HG02981 (cell line): ENCODE results near the gene TXLNB.

Experiments used
- ATAC-seq: cut with Tn5 transposase; IDR thresholded peaks from one replicate; pipeline ENCODE4 v1.9.1; 2021; ENCODE audit warnings: mild to moderate bottlenecking, moderate library complexity; ENCODE audit not compliant: unreplicated experiment

Gene TXLNB

DNA sequence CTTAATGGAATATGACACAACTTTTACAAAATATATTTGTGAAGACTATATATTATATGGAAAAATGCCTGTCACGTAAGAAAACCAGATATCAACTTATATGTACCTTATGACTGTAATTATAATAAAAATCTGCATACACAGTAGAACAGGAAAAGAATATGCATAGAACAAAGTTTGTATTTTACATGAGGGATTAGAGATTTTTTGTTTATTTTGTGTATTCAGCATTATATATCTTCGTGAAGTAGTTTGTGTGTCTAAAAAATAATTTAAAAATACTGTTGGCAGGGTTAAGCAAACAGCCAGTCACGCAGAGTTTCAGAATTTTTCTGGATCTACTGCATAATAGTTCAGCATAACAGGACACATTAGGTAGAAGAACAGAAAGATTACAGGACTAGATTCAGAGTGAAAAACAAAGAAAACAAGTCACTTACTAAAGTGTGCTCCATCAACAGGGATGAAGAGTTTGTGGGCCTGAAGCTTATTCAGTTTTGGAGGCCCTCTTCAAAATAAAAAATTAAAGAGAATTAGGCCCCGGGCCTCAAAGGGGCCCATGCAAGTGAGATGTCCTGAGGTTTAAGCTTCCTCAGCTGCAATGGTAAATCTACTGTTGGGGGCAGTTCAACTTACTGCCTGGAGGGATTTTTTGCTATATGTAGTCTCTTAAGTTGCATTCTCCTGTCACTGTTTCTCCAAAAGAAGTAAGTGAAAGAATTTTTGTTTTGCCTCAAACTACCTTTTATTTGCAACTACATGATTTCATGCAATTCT is 16.3 kb downstream of the TXLNB start:
- no peak for ATAC-seq

DNA sequence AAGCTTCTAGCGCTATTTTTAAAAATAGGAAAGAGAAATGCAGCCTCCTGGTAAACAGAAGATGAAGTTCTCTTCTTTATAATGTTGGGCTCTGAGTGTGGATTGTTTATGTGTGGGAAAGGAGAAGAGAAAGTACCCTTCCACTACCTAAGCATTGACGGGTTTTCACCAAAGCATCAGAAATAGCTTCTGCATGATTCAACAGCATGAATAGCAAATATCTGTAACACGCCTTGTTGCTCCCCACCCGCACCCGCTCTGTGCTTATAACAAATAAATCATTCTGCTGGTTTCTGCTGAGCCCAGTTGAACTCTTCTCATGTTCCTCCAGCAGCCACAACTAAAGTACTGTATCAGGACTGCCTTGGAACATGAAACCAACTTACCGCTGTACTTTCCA is 20.7 kb downstream of the TXLNB start:
- ATAC-seq, result peak; percentile 66

DNA sequence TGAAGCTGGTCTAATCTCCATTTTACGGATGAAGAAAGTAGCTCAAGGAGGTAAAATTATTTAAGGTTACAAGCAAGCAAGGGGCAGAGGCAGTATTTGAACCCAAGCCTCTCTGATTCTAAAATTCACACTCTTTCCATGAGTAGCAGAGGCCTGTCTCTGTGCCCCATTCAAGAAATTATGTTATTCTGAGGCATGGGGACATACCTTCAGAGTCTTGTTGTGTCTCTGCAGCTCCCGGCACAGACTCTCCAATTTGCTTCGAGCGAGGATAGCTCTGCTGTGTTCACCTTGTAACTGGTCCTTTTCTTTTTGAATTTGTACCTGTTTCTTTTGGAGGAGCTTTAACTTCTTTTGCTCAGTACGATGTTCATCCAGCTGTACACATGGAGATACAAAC is 21.5 kb downstream of the TXLNB start:
- no peak for ATAC-seq

DNA sequence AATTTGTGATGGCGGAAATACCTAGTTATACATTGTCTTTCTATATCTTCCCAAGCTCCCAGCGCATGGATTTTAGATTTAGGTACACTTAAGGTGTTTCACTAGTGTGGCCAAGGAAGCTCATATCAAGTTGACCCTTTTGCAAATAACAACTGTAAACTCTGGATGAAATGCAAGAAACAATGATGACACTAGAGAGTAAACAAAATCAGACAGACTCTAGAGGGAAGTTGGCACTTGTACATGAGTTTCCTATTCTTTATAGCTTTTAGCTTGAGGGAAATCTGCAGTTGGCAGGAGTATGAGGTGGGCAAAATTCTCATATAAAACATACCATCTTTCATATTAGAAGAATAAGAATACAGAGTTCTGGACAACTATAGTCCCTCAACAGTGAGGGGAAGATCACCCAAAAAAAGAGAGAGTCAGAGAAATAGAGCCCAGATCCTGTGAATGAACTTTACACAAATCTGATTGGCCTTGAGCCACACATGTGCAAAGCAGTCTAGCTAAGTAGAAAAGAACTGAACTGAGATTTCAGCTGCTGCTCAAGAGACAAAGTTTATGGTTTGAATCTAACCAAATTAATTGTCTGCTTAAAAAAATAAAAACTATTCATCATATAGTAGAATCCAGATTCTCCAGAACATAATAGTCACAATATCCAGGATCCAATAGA is 26.1 kb downstream of the TXLNB start:
- no peak for ATAC-seq

DNA sequence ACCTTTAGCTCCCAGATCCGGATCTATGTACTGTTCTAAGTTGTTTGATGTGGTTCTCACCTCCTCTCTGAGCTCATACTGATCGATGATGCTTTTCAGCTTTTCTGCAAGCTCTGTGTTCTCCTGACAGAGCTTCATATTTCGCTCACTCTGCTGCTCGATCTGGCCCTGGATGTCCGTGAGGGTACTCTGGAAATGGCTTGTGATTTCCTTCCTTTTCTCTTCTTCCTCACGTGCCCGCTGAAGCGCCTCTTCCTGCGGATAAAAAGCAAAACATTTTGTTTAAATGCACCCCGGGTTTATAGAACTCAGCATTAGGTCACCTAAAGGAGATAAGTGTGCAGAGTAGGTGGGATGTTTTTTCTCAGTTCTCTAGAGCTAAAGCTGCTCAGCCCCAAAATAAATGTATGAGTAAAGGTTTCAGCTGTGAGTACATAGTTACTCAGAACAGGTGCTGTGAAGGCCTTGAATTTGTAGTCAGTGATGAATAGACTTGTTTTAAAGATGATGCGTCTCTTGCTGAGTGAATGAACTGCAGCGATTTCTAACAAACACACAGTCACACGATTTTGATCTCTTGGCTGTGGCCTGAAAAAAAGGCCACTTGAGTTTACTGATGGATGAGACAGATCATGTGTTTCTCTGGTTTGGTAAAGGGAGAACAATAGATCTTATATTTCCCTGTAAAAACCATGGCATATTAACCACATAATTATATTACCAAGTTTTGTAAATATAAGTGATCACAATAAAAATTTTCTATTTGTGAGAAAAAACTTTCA is 29.1 kb downstream of the TXLNB start:
- ATAC-seq, result peak; percentile 74

DNA sequence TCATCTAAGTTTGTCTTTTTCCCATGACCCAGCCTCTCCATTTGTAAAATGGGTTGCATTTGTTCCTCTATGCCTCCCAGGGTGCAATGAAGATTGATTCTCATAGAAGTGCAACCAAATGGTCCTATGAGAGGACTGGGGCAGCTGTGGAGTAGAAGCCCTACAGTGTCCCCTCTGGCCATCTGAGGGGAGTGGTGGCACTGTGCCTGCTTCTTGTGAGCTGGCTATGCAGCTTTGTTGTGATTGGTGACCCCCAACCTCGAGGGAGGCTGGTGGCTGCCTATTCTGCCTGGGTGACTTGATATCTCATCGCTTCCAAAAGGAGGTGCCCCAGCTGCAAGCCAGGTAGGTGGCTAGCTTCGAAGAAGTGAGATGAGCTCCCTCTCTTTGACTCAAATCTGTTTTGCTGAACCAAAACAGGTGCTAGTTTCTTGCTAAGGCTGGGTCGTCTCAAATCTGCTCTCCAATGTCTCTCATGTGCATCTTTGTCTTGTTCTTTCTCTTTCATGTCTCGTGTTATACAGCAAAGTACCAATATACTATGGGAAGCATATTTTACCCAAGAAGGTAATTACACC is 33.9 kb downstream of the TXLNB start:
- no peak for ATAC-seq

DNA sequence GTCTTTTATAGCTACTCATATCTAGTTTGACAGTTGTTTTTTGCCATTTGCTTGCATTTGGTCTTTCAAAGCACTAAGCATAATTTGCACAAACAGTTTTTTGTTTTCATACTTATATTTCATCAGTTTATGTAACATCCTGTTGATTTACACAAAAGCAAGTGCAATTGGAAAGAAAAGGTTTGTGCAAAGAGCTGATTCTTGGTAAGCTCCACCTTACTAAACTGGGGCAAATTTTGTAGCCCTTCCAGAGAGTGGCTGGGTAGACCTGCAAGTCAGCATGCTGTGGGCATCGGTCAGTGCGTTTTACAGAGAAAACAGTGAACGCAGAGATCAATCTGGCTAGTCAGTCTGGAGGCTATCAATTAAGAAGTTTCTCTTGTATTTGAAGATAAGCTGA is 34.5 kb downstream of the TXLNB start:
- no peak for ATAC-seq

DNA sequence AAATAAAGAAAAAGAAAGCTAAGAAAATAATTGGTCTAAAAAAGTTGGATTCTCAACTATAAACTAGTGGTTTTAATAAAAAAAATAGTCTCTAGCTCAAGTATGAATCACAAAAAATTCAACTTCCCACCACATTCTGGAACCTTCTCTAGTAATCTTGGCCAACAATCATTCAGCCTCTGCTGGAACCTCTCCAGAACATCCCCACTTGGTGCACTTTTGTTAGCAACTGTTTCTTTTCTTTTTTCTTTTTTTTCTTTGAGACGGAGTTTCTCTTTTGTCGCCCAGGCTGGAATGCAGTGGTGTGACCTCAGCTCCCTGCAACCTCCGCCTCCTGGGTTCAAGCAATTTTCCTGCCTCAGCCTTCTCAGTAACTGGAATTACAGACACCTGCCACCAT is 35.7 kb downstream of the TXLNB start:
- no peak for ATAC-seq

DNA sequence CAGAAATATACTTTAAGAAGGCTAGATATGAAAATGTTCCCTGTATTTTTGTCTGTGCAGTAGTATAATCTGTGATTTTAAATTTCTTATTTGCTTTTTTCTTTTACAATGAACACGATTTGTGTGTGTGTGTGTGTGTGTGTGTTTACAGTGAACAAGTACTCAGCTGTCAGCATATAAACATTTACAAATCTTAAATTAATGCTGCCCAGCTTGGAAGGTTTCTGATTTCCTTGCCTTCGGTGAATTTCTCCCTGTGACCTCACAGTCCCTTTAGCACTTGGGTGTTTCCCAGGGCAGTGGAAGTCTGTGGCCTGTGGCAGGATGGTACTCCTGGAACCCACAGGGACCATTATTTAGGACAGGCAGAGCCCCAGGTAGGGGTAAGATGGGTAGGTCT is 37.6 kb downstream of the TXLNB start:
- ATAC-seq, result no peak

DNA sequence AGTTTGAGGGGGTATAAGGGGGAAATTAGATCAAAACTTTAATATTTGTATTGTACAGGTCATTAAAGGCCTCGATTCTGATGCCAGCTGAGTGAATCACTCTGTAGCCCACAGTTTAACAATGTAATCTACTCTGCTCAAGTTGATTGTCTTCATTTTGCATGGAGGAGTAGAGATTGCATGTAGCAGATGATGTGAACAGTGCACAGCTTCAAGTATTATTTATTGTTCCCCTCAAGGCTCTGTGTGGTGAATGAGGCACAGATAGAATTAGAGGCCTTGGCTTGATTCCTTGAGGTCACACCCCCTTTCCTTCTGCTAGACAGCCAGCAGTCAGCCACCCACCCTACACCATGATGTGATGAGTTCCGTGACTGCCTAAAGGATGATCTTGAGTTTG is 38.1 kb downstream of the TXLNB start:
- no peak for ATAC-seq

DNA sequence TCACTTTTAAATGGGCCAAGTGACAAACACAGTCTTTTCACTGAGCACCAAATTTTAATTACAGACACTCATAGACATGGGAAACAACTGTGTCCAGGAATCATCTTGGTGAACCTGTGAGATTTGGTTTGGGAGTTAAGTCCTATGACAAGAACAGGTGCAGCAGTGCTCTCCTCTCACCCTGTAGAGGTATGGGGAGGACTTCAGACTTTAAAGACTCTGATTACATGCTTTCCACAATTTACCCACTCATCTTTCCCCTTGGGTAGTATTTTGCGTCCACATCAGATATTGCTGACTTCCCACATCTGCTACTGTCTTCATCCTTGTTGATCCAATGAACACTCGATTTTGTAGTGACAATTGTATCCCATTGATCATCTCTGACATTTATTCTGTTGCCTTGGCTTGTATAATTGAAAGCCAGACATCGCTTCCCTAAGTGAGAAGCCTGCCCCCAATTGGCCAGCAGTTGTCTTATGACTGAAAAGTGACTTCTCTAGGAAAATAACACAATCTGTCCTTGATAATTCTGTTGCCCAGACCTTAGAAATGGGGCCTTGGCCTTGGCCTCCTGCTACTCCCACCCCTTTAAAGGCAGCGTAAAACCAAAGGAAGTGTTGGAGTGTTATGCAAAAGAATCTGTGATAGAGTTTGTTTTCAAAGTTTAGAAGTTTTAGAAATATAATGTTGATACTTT is 40.0 kb downstream of the TXLNB start:
- no peak for ATAC-seq

DNA sequence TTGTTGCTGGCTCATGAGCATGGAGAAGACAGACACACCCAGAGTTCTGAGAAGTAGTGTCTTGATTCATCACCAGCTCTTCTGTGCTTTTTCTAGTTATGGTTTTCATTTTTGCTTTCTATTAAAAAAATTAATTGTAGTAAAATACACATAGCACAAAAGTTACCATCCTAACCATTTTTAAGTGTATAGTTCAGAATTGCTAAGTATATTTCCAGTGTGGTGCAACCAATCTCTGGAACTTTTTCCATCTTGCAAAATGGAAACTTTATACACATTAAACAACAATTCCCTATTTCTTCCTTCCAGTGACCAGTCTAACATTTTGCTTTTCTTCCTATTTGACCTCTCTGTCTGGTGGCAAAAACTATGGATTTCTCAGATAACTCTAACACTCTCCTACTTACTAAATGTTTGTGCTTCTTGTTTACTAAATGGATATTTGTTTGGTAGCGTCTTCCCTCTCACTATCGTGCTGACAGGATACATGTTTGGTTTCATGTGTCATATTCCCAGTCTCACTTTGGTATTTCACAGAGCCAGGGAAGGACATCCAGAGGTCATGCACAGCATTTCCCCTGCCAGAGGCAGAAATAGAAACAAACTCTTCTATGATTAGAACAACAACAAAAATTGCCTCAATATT is 40.6 kb downstream of the TXLNB start:
- ATAC-seq, result no peak

DNA sequence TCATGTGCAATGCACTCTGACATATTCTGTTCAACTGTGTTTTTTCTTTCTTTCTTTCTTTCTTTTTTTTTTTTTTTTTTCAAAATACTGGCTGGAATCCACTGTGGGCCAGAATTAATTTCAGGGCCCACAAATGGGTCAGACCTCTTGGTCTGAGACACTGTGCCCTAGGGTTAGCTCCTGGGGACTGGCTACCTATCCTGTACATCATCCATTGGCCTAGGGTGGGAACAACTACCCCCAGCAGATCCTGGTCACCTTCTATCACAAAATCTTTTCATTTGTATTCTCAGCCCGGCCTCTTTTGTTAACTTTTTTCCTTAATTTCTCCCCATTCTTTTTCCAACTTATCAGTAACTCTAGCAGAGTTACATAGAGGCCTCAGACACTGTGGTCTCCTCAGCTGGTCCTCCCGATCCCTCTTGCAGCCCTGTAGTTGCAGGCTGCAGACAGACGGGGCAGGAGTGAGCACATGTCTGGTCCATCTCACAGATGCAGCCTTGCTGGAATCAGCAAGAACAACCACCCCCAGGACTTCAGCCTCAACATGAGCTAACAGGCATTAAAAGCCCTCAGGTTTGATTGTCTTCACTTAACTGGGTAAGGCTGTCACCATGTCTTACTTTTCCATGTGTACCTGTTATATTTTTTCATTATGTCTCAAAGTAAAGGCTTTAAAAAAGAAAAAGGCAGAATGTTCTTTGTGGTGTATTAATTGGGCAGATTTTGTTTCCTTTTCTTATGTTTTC is 41.3 kb downstream of the TXLNB start:
- peak; percentile 99 for ATAC-seq

DNA sequence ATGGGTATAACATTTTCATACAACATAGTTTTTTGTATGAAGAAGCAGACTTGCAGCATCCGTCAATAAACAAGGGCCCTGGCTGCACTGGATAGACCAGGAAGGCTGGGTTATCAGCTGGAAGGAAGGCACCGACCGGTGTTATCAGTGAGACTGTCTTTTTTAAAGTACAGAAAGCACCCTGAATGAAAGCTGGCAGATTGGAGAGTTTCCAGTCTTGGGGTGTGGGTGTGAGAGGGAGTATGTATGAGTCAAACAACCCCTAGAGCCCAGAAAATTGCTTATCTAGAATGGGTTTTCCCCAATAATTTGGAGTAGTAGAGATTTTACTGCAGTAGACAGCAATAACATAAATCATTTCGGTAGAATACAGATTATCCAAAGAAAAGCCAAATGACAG is 42.4 kb downstream of the TXLNB start:
- no peak for ATAC-seq

DNA sequence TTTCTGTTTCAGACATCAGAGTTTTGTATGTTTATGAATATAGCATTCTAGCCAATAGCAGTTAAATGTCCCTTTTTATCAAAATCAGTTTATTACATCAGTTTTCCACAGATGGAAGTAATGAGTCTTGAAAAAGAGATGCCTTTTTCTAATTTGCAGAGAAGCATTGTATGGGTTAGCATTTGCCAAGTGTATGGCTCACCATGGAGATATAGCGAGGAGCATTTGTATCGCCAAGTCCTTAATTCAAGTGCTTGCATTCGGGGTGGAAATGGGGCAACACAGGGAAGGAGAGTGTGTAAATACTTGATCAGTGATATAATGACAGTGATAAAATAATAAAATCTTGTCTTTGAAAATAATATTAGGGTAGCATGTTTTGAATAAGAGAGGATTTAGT is 42.9 kb downstream of the TXLNB start:
- ATAC-seq, result no peak

DNA sequence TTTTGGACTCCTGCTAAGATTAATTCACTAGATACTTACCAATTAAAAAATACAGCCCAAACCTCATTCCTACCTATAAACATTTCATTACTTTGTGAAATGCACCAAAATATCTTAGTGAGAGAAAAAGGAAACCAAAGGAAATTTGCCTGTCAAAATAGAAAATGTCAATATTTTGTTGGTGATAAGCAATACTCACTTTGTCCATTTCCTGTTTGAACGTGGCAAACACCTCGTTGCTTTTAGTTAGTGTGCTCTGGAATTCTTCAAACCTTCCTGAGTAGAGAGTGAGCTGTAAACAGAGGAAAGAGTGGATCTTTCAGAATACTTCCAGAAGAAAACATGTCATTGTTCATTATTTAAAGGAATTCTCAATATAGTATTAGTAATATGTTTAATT is 44.2 kb downstream of the TXLNB start:
- no peak for ATAC-seq

DNA sequence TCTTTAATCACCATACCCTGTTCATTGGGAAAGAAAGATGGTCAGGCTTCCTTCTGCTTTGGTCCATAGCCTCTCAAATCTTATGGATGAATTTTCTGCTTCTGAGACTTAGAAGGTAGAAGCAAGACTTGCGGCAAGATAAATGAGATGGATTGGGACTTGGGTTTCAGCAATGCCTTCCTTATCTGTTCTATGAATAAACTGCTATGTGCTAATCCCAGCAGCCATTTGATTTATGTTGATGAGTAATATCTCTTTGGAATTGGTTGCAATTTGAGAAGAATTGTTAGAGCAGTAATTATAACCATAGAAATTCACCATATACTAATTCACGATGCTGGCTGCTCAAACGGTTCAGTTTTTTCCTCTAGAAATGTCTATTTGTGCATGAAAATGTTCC is 48.3 kb downstream of the TXLNB start:
- no peak for ATAC-seq

DNA sequence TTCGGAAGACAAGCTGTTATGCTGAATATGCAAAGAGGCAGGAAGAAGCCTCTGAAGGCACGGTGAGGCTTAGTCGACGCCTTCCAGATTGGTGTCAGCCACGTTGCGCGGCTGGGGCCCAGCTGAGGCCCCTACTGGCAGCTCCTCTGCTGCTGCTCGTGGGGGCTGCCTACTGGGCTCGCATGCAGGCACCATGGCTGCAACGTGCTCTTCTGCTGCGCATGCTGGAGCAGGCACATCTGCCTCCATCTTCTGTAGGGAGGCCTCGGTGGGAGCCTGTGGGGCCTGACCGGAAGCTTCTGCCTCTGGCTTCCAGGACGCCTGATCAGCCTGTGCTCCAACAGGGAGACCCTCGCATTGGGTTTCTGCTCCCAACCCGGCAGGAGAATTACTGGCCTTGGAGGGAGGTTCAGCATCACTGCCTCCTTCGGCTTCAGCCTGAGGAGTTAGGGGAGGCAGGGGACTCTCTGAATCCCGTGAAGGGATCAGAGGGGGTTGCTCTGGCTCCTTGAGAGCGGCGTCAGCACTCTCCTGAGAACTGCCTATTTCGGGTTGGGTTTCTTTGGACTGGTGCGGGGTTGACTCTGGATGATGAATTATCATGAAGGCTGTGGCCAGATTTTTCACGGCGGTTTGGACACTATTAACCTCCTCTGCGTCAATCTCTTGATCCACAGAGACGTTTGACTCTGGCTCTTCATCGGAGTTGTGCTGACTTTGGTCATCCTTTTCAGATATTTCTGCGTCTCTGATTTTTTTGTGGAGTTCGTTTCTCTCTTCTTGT is 49.1 kb downstream of the TXLNB start:
- no peak for ATAC-seq
